ENCODE data around the gene RAB11A. TPM values are rescaled to one million over a fixed set of nuclear protein-coding genes. Genes with fewer than 3 reads are reported as not detected.

Gene RAB11A
- polyA plus RNA-seq, 1 donor from 2014 or later = 600 TPM

DNA sequence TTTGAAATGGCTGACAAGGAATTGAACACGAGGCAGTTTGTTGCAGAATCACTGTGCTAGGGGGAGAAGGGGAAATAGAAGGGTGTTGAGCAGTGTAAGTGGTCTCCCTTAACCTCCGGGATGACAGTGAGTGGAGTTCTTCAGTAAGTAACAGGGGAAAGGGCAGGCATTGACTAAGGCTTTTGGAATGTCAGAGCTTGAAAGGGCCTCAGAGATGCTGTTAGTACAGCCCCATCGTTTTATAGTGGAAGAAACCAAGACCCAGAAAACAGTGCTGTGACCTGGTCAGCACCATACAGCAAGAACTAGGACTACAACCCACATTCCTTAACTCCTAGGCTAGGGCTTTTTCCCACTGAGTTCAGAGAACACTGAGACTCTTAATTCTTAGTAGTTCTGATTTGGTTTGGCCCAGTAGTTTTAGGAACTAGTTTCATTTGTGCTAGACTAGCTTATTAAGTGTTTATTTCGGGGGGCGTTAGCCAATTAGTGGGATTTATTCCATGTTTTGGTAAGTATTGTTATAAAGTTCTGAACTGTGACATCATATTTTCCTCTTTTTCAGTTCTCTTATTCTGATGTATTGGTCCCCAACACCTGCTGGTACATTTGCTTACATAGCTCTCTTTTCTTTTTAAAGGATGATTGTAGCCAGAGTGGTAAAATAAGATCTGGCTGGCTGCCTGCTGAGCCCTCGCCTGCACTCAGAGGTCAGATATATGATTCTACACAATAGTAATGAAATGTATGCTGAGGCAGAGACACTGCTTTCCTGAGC lies 34.2 kb downstream of the RAB11A start:
- Histone ChIP-seq H4K20me1 (ENCODE audit: insufficient read depth) (no peaks in the 10 kb centered on the region), H2AFZ (ENCODE audit: low read depth, low read length) (no peak overlapping the region), H3K27ac (ENCODE audit: low read length) (no peak overlapping the region), H3K9me3 (ENCODE audit: low read length) (no peaks in the 10 kb centered on the region), H3K4me2 (ENCODE audit: low read length) (no peak overlapping the region), H3F3A (ENCODE audit: insufficient read depth, low read length, poor library complexity, severe bottlenecking) (no peaks in the 10 kb centered on the region), H3K79me2 (replicated peaks; ENCODE audit: insufficient read depth, low read length) (no peaks in the 10 kb centered on the region), H3K4me3 (ENCODE audit: low read length) (no peak overlapping the region), H3K9me2 (ENCODE audit: insufficient read depth, low read length) (no peaks in the 10 kb centered on the region), H3K27me3 (ENCODE audit: insufficient read depth, low read depth, low read length) (no peaks in the 10 kb centered on the region), H3K36me3 (ENCODE audit: insufficient read depth, low read length) (peaks cover 17% of the 10 kb centered on the region), H3K9ac (ENCODE audit: low read length) (no peak overlapping the region)
- no peak for TF ChIP-seq EP300 (conservative IDR thresholded peaks at IDR 0.05; ENCODE audit: poor library complexity, severe bottlenecking)

- Histone ChIP-seq H3K36me3 (ENCODE audit: insufficient read depth, low read length) (peaks cover 17% of the 10 kb centered on the region), H3K9ac (ENCODE audit: low read length) (no peak overlapping the region), H3K79me2 (replicated peaks; ENCODE audit: insufficient read depth, low read length) (no peaks in the 10 kb centered on the region), H3K4me3 (ENCODE audit: low read length) (no peak overlapping the region), H3K9me2 (ENCODE audit: insufficient read depth, low read length) (no peaks in the 10 kb centered on the region), H3F3A (ENCODE audit: insufficient read depth, low read length, poor library complexity, severe bottlenecking) (no peaks in the 10 kb centered on the region), H2AFZ (ENCODE audit: low read depth, low read length) (no peak overlapping the region), H4K20me1 (ENCODE audit: insufficient read depth) (no peaks in the 10 kb centered on the region), H3K27ac (ENCODE audit: low read length) (no peak overlapping the region), H3K27me3 (ENCODE audit: insufficient read depth, low read depth, low read length) (no peaks in the 10 kb centered on the region), H3K4me2 (ENCODE audit: low read length) (no peak overlapping the region), H3K9me3 (ENCODE audit: low read length) (no peaks in the 10 kb centered on the region)
- TF ChIP-seq, protein P1, sequence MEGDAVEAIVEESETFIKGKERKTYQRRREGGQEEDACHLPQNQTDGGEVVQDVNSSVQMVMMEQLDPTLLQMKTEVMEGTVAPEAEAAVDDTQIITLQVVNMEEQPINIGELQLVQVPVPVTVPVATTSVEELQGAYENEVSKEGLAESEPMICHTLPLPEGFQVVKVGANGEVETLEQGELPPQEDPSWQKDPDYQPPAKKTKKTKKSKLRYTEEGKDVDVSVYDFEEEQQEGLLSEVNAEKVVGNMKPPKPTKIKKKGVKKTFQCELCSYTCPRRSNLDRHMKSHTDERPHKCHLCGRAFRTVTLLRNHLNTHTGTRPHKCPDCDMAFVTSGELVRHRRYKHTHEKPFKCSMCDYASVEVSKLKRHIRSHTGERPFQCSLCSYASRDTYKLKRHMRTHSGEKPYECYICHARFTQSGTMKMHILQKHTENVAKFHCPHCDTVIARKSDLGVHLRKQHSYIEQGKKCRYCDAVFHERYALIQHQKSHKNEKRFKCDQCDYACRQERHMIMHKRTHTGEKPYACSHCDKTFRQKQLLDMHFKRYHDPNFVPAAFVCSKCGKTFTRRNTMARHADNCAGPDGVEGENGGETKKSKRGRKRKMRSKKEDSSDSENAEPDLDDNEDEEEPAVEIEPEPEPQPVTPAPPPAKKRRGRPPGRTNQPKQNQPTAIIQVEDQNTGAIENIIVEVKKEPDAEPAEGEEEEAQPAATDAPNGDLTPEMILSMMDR (IDR thresholded peaks at IDR 0.05; ENCODE audit: poor library complexity, severe bottlenecking) = no peak
- TF ChIP-seq SMC3 (conservative IDR thresholded peaks at IDR 0.05; ENCODE audit: poor library complexity) (no peak), RAD21 (conservative IDR thresholded peaks at IDR 0.05) (no peak), TAF1 (IDR thresholded peaks at IDR 0.05; ENCODE audit: low read depth) (no peak), EZH2 (IDR thresholded peaks at IDR 0.05; ENCODE audit: borderline replicate concordance, insufficient read depth, low read length, poor library complexity, severe bottlenecking) (no peak), EP300 (conservative IDR thresholded peaks at IDR 0.05; ENCODE audit: poor library complexity, severe bottlenecking) (no peak), REST (IDR thresholded peaks at IDR 0.05; ENCODE audit: borderline replicate concordance) (no peak), POLR2AphosphoS5 (IDR thresholded peaks at IDR 0.05) (no peak), MXI1 (conservative IDR thresholded peaks at IDR 0.05; ENCODE audit: poor library complexity, severe bottlenecking) (no peak)
Measured at GRCh38 chr15:65904301-65904700, 35.0 kb downstream of the RAB11A start.
